NCI-H1092 (cell line): ENCODE results near the gene RNF10.
"Not testable (repeated sequence)": the region's sequence is repeated elsewhere in the genome, so short reads cannot be mapped to it uniquely, and the experiment has no call there.

ENCODE experiments used
- DNase-seq: peaks from one replicate; lab custom pipeline; 2025; lab: John Stamatoyannopoulos, UW

The RNF10 gene

DNA sequence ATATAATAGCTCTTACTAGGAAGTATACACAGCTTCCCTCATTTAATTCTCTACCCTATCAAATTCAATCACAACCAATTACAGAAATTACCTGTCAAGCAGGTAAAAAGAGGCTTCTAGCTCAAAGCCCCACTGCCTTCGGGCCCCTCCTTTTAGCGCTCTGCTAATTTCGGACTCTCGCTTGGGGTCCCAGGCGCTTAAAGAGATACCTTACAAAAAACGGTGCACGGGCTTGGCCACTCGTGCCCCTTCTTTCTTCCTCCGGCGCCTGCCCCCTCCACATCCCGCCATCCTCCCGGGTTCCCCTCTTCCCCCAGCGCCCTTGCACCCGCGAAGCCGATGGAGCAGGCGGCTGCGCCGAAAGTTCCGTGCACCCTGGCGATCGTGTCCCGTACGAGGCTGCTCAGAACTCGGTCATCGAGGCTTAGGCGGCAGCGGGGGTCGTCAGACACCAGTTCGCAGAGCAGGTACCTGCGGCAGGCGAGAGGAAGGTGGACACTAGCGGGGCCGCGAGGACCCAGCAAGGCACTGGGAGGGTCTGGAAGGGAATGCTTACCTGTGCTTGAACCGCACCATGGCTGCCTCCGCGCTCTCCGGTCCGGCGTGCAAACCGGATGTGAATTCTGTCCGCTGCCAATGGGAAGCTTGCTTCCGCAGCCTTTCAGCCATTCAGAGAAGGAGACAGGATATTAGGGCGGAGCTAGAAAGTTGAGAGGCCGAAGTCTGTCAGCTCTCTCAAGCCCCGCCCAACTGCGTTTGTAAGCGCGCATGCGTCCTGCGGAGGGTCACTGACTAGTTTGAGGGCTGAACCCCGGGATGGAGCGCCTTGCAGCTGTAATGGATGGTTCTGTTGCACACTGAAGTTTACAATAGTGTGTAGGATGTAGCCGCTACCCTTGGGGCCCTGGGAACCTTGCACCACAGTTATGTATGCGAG, 46.9 kb downstream of the RNF10 start, which contains the start of gene POP5:
TSS of gene POP5 (minus strand) at position 616 of the 937 bp plus-strand sequence. CDS start at position 576, 40 bp downstream.
- DNase-seq = peak; percentile 95

DNA sequence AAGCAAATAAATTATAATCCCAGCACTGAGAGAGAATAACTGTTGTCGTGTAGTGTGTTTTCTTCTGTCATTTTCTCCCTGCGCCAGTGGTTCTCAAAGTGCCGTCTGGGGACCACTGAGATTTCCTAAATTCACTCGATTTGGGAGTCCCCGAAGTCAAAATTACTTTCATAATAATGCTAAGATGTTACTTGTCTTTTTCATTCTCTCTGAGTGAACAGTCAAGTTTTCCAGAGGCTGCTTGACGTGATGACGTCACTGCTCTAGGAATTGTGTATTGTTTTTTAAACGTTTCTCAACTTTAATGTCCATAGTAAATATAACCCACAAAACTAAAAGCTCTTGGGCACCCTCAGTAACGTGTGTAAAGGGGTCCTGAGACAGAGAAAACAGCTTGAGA, 47.8 kb downstream of the RNF10 start:
- DNase-seq = no peak

DNA sequence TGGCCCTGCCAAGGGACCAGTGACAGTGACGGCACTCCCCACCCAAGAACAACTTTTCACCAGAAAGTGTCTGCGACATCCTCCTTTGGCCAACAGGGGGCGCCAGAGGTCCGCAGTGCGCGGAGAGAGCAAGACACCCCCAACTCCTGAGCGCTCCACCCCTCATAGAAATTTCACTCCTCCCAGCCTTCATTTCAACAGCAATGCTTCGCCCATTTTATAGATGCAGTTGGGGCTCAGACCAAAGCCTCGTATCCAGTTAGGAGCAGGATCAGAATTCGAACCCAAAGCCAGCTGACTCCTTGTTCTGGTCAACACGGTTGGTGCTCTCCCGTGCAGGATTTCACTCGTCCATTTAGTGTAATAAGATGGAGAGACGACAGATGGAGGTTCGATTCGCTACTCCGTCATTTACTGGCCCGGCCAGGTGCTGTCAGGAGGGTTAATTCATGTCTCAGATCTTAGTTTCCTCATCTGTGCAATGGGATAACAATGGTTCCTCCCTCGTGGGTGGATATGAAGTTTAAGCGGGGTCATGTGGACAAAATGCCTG, 49.4 kb downstream of the RNF10 start:
- DNase-seq = peak; percentile 8

DNA sequence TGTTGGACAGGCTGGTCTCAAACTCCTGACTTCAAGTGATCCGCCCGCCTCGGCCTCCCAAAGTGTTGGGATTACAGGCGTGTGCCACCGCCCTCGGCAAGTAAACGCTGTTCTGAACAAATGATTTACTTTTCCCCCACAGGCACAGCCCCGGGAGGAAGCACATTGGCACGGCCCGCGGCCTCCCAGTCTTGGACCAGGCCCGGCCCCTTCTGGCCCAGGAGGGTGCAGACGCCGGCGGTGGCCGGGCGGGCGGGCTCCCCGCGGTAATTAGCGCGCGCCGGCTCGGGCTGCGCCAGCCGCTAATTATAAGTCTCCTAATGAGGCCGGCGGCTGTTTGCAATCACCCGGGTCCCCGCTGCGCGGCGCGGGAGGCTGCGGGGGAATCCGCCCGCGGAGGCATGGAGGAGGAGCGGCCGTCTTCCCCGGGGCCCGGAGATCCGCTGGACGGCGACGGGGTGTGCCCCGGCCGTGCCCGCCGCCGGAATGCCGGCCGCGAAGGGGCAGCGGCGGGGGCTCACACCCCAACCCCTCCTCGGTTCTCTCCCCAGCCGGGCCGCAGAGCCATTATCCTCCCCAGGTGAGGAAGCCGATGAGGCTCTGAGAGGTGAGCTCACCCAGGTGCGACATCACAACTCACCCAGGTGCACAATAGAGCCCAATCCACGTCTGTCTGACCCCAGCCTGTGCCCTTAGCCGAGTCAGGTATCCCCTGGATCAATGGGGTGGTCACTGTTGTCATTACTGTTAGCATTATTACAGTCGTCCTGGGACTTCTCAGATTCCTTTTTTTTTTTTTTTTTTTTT, 50.4 kb downstream of the RNF10 start:
- no peak for DNase-seq

DNA sequence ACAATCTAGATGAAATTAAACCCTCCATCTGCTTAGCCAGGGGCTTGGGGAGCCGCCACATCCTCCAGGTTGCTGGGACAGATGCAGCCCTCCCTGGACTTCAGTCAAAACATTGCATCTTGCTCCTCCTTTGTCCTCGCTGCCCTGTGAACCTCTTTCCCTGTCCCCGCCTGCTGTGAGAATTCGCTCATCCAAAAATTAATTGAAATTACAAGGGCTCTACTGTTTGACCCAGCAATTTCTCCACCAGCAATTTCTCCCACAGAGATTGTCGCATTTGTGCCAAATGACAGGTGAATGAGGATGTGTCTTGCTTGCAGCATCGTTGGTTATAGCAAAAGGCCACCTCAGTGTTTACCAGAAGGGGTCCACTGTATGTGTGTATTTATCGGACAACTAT, 52.0 kb downstream of the RNF10 start:
- DNase-seq = no peak

DNA sequence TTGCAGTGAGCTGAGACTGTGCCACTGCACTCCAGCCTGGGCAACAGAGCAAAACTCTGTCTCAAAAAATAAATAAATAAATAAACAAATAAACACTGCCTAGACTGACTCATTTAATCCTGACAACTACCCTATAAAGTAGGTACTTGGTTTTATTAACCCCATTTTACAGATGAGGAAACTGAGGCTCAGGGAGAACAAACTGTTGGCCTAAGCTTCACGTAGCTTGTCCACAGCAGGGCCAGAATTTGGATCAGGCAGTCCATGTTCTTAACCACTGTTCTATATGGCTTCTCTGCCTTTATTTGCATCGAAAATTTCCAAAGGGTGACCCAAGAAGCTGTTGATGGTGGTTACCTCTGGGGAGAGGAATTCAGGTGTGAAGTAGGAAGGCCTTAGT, 52.7 kb downstream of the RNF10 start:
- no peak for DNase-seq

DNA sequence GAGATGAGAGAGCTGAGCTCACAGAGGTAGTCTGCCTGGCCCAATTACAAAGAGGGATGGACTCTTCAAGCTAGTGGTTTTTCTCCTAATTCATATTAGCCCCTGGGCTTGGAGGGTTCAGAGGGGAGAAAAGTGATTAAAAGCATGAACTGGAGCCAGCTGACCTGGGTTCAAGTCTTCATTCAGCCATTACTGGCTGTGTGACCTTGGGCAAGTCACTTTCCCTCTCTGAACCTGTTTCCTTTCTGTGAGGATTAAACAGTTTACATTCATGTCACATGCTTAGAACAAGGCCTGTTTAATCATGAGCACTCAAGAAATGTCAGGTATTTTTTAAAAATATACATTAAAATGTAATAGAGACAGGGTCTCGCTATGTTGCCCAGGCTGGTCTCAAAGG, 54.2 kb downstream of the RNF10 start:
- DNase-seq = no peak

DNA sequence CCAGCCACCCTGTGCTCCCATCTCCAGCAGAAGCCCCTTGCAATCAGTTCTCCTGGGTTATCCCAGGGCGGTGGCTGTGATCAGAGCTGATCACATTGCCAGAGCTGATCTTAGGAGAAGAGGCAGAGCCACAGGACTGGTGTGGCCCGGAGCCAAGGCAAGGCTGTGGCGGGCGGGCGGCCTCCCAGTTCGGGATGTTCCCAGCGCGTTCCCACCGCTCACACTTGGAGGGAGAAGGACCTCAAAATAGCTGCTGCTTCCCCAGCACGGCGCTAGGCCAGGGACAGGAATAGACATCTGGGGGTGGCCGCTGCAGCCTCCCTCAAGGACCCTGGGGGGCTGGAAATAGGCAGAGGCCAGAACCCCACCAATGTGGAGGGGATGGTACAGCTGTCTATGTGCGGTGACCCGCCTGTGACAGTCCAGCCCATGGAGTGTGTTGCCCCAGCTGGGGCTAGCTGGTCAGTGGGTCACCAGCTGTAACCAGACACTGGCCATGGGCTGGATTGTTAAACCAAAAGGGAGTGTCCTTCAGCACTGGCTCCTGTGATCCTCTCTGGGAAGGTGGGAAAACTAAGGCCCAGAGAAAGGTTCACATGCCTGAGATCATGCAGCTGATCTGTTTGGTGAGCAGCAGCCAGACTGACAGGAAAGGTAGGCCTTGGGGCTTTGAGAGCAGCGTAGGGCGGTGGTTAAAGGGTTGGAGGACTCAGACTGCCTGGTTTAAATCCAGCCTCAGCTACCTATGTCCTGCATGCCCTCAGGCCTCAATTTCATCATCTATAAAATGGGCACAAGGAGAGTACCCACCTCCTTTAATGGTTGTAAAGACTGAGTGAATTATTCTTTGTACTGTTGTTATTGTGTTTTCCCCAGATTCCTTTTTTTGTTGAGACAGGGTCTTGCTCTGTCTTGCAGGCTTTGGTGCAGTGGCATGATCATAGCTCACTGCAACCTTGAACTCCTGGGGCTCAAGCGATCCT, 55.1 kb downstream of the RNF10 start:
- DNase-seq = no peak

DNA sequence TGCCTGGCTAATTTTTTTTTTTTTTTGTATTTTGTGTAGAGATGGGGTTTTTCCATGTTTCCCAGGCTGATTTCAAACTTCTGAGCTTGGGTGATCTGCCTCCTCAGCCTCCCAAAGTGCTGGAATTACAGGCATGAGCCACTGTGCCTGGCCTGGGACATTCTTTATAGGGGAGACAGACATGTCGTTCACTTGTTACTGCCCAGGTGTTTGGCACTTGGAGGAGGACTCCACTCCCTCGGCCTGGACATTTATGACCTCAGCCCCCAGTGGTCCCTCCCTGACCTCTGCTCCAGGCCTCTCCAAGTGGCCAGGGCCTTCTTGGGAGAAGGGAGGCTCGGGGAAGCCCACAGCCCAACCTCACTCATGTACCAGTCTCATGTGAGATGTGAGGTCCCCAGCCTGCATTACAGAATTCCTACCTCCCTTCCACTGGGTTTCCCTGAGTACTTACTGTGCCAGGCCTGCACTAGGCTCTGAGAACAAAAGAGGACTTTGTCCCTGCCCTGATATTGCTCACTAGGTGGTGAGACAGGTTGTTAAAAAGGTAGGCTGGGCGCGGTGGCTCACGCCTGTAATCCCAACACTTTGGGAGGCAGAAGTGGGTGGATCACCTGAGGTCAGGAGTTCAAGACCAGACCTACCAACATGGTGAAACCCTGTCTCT, 56.7 kb downstream of the RNF10 start:
- no peak for DNase-seq

DNA sequence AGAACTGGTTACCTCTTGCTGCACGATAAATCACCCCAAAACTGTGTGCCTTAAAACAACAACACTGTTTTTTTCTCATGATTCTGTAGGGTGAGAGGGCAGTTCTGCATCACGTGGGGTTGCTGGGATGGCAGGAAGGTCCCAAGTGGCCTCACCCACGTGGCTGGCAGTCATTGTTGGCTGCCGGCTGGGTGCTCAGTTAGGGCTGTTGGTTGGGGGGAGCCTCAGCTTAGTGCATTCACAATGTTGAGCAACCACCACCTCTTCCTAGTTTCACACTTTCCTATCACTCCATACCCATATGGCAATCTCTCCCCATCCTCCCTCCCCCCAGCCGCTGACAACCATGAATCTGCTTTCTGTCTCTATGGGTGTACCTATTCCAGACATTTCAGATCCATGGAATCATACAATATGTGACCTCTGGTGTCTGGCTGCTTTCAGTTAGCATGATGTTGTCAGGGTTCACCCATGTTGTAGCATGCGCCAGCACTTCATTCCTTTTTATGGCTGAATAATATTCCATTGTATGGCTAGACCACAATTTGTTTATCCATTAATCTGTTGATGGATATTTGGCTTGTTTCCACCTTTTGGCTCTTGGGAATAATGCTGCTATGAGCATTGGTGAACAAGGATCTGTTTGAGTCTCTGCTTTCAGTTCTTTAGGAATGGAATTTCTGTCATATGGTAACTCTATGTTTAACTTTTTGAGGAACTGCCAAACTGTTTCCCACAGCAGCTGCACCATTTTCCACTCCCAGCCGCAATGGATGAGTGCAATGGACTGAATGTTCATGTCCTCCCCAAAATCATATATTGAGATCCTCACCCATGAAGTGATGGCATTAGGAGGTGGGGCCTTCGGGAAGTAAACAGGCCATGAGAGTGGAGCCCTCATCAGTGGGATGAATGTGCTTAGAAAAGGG, 58.2 kb downstream of the RNF10 start:
- DNase-seq = no peak

DNA sequence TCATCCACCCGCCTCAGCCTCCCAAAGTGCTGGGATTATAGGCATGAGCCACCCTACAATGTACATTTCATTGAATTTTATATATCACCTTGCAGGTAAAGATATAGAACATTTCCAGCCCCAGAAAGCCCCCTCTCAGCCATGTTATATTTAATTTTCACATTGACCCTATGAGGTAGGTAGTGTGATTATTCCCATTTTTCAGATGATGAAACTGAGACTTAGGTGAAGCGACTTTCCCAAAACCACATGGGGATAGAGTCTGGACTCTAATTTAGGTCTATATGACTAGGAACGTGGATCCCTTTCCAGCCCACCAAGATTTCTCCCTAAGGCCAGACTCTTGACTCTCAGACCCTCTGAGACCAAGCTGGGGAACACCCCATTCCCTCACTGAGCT, 62.7 kb downstream of the RNF10 start:
- DNase-seq = no peak

DNA sequence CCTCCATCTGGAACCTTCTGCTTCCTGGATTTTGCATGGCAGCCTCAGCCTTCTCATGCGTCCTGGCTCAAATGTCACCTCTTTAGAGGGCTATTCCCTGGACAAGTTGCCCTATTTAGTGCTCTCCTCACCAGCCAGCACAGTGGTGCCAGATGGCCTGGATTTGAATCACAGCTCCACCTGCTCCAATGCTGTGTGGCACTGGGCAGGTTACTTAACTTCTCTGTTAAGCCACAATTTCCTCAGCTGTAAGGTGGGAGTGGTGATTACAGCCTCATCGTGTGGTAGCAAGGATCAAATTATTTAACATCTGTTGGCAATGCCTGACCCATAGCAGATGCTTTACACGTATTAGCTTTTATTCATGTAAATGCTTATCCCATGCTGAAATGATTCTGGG, 63.7 kb downstream of the RNF10 start:
- DNase-seq = no peak

DNA sequence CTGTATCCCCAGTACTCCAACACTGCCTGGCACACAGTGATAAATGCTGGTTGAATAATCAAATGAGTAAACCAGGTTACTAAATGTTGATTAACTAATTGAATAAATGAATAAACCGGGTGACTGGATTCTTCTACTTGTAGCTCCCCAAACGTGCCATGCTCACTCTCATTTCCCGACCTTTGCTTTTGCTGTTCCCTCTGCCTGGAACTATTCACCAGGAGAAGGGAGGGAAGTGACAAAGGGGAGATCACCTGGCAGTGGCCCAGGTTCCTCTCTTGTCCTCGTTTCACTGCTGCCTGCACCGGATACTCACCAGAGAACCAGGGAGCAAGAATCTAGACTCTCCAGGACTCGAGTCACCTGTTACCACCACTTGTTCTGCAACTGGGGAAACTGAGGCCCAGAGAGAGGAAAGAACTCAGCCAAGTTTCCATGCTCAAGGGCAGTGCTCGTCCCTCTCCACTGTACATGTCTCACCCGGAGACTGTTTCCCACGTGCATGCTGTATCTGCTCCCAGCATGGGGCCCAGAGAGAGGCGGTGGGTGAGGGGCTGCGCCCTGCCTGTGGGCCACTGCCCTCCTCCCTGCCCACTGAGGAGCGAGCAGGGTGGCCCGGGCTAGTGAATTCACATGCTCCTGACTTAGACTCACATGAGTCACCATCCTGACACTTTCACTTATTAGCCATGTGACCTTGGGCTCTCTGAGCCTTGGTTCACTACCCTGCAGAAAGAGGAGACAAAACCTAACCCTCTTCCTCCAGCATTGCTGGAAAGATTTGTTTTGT, 64.7 kb downstream of the RNF10 start:
- DNase-seq = no peak

DNA sequence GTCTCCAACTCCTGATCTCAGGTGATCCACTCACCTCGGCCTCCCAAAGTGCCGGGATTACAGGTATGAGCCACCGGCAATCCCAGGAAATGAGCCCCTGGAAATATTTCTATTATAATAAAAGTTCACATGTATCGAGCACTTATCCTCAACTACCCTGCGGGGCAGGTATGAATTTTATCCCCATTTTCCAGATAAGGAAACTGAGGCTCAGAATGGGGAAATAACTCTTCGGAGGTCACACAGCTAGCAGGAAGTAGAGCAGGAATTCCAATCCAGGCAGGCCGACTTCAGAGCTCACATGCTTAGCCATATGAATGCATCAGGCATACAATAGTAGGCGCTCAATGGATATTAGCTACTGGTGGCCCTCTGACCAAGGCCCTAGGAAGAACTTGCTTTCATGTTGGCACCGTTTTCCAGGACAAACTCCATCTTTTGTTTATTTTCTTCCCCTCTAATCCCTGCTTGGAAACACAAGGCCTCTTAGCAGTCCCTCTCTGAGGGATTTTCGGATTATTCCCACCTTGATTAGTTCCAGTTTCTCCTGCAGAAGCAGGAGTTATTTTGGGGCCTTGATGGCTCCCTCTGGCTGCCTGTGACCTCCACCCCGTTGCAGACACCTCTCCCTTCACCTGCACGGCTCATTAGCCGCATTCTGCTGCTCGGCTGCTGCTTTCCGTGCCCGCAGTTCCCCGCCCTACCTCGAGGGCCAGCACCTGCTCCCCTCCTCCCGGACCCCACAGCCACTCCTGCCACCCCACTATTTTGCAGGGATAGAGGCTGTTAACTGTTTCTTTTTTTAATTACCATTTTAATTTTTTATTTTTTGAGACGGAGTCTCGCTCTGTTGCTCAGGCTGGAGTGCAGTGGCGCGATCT, 65.8 kb downstream of the RNF10 start:
- no peak for DNase-seq

DNA sequence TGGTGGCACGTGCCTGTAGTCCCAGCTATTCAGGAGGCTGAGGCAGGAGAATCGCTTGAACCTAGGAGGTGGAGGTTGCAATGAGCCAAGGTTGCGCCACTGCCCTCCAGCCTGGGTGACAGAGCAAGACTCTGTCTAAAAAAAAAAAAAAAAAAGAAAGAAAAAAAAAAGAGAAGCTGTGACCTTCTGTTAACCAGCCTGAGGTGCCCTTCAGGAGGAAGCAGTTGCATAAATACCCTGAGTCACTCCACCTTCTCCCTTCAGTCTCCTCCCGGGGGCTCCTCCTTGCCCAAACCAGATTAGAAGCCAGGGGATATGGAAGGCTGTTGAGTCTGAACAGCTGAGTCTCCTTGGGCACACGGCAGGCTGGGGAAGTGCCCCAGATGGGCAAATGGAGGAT, 68.3 kb downstream of the RNF10 start:
- not testable (repeated sequence) for DNase-seq

DNA sequence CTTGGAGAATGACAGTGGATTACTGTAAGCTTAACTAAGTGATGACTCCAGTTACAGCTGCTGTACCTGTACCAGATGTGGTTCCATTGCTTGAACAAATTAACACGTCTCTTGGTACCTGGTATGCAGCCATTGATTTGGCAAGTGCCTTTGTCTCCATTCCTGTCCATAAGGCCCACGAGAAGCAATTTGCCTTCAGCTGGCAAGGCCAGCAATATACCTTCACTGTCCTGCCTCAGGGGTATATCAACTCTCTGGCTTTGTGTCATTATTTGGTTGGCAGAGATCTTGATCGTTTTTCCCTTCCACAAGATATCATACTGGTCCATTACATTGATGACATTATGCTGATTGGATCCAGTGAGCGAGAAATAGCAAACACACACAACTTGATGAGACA, 76.4 kb downstream of the RNF10 start:
- DNase-seq = no peak

DNA sequence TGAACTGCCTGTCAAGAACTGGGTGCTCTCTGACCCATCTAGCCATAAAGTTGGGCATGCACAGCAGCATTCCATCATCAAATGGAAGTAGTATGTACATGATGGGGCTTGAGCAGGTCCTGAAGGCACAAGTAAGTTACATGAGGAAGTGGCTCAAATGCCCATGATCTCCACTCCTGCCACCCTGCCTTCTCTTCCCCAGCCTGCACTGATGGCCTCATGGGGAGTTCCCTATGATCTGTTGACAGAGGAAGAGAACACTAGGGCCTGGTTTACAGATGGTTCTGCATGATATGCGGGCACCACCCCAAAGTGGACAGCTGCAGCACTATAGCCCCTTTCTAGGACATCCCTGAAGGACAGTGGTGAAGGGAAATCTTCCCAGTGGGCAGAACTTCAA, 77.4 kb downstream of the RNF10 start:
- not testable (repeated sequence) for DNase-seq

DNA sequence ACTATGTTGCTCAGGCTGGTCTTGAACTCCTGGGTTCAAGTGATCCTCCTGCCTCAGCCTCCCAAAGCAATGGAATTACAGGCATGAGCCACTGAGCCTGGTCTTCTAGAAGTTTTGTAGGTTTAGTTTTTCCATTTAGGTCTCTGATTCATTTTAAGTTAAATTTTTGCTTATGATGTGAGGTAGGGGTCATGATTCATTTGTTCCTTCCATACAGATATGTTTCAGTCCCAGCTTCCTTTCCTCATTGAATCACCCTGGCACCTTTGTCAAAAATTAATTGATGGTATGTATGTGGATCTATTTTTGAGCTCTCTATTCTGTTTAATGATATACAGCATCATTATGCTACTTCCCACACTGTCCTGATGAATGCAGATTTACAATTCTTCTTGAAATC, 80.7 kb downstream of the RNF10 start:
- DNase-seq = no peak
